ENCODE measurements around the gene MESP1. TPM values are rescaled to one million over a fixed set of nuclear protein-coding genes. Genes with fewer than 3 reads are reported as not detected.

The MESP1 gene
- total and polyA plus RNA-seq, 12 donors: 0.46 to 11.7 (median 4.8) TPM

DNA sequence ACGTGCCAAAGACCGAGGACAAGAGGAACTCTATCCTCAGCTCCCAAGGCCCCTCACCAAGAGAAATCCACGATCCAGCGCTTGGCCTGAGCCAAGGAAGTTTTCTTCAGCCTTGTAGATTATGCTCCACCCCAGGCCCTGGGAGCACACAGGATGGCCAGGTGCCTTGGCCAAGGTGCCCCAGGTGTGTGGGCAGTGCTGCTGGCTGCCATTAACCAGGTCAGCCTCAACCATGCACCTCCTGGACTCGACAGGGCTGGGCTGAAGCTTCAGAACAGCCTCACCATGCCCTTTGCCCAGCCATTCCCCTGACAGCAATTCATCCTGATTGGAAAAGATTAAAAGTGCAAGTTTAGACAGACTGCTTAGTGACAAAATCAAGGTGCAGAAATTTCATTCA lies 10.9 kb upstream of the MESP1 start:
- no peaks in the 10 kb centered on the region for H3K27me3 ChIP-seq
- no peaks in the 10 kb centered on the region for H3K36me3 ChIP-seq (replicated peaks in 1 of 2)
- H3K9me3 ChIP-seq (replicated peaks in 1 of 3): no peaks in the 10 kb centered on the region
- 87 to 92% (median 88%) methylated on average over 5 of the region's 5 CpGs for WGBS, 4 donors
- no peak overlapping the region for H3K4me3 ChIP-seq
- no peak for TF ChIP-seq POLR2A (IDR thresholded peaks at IDR 0.05)
- TF ChIP-seq, protein P1, sequence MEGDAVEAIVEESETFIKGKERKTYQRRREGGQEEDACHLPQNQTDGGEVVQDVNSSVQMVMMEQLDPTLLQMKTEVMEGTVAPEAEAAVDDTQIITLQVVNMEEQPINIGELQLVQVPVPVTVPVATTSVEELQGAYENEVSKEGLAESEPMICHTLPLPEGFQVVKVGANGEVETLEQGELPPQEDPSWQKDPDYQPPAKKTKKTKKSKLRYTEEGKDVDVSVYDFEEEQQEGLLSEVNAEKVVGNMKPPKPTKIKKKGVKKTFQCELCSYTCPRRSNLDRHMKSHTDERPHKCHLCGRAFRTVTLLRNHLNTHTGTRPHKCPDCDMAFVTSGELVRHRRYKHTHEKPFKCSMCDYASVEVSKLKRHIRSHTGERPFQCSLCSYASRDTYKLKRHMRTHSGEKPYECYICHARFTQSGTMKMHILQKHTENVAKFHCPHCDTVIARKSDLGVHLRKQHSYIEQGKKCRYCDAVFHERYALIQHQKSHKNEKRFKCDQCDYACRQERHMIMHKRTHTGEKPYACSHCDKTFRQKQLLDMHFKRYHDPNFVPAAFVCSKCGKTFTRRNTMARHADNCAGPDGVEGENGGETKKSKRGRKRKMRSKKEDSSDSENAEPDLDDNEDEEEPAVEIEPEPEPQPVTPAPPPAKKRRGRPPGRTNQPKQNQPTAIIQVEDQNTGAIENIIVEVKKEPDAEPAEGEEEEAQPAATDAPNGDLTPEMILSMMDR (IDR thresholded peaks at IDR 0.05): no peak
- H3K27ac ChIP-seq: no peak overlapping the region
- intact Hi-C loops (cut with DNase I): loop anchor here (2.0 to 5.0 kb wide), 2 partner anchors 113 to 115 kb away; no protein-coding TSS in a partner anchor
- DNase-seq: no peak
- no peaks in the 10 kb centered on the region for H3K4me1 ChIP-seq (replicated peaks in 1 of 2)

DNA sequence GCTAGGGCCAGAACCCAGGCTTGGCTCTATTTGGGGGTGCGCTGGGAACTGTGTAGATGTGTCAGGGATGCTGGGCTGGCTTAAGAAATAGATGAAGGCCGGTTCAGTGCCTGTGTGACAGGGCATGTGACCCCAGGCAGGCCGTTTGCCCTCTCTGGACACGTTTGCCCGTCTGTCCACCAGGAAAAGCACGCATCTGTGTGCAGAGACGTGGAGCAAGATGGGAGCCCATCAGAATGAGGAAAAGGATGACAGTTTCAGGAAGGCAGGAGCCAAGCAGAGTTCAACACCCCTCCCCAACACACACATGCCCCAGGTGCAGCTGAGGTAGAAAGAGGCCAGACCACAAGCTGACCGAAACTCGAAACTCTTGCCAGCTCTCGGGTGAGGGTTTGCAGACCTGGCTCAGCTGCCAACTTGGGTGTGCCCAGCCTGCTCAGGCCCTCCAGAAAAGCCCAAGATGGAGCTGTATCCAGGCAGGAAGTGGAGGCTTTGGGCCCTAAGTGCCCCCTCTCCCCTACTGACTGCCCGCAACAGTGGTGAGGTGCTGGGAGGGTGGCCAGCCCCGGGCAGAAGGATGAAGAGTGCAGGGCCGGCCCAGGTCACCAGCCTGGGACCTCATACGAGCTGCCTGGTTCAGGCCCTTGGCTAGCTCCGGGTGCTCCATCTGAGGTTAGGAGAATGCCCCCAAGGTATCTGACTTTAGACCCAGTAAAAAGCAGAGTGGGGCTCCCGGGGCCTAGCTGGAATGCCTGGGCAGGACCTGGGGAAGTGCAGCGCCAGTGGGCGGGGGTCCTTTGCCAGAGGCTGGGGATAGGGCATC lies 10.2 kb upstream of the MESP1 start:
- no peak for DNase-seq
- Histone ChIP-seq H3K36me3 (replicated peaks in 1 of 2) (no peaks in the 10 kb centered on the region), H3K27me3 (no peaks in the 10 kb centered on the region), H3K4me3 (no peak overlapping the region), H3K27ac (no peak overlapping the region), H3K9me3 (replicated peaks in 1 of 3) (no peaks in the 10 kb centered on the region), H3K4me1 (replicated peaks in 1 of 2) (no peaks in the 10 kb centered on the region)
- WGBS, 4 donors: 58 to 76% (median 70%) methylated on average over 16 to 18 of the region's 18 CpGs
- intact Hi-C loops (cut with DNase I): loop anchor here (2.0 to 5.0 kb wide), 2 partner anchors 114 to 116 kb away; no protein-coding TSS in a partner anchor
- TF ChIP-seq POLR2A (IDR thresholded peaks at IDR 0.05): no peak
- TF ChIP-seq, protein P1 (IDR thresholded peaks at IDR 0.05): peak in 1 of 6 experiments; percentile 17

DNA sequence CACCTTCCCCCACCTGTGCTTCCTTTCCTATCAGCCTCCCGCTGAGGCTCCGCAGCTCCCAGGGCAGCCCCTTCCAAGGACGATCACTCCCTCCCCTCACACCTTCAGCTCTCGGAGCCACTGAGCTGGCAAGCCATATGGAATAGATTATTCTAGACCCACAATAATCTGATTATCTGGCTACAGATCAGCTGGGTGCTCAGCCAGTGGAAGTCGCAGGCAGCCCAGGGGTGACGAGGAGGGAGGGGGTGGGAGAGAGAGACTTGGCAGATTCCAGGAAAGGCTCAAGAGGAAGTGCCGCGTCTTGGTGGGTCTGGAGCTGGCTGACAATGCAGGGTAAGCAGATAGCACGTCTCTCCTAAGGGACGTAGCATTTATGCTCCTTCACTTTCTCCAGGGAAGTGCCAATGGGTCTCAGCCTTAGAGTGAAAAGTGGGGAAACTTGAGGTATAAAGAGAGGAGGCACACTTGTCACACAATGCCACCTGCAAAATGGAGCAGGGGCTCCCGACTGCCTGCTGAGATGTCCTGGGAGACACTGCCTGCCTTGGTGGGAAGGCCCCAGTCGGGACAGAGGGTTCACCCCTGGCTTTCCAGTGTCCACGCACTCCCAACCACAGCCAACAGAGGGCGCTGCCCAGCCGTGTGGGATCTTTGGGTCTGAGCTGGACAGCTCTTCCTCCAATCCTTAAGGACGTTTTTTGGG lies 9.4 kb upstream of the MESP1 start:
- WGBS, 4 donors: 33 to 52% (median 38%) methylated on average over 11 to 16 of the region's 16 CpGs
- intact Hi-C loops (cut with DNase I): loop anchor here (2.0 to 5.0 kb wide), 2 partner anchors 114 to 117 kb away; no protein-coding TSS in a partner anchor
- peak; percentile 72 to 90 (median 81) for DNase-seq

More for the DNA sequence above, 9.4 kb upstream of the MESP1 start:
- Histone ChIP-seq H3K4me1 (replicated peaks in 1 of 2) (no peaks in the 10 kb centered on the region), H3K4me3 (no peak overlapping the region), H3K9me3 (replicated peaks in 1 of 3) (no peaks in the 10 kb centered on the region), H3K27ac (no peak overlapping the region), H3K36me3 (replicated peaks in 1 of 2) (no peaks in the 10 kb centered on the region), H3K27me3 (no peaks in the 10 kb centered on the region)
- TF ChIP-seq, protein P1 (IDR thresholded peaks at IDR 0.05): peak; percentile 91 to 96 (median 94)
- TF ChIP-seq POLR2A (IDR thresholded peaks at IDR 0.05): no peak
